AG09319 (cell line): ENCODE results near the gene KRTAP2-1.
"Not testable (repeated sequence)": the region's sequence is repeated elsewhere in the genome, so short reads cannot be mapped to it uniquely, and the experiment has no call there.

Experiments used
- DNase-seq: peaks from one replicate; pipeline ENCODE4 v3.0.0-alpha.2; 2010; ENCODE audit warnings: low read depth; ENCODE audit errors: extremely low read depth
- CTCF ChIP-seq: IDR thresholded peaks from 2 replicates; pipeline ENCODE4 v1.5.1; 2011; ENCODE audit warnings: low read depth, mild to moderate bottlenecking, inconsistent platforms, low read length, moderate library complexity

KRTAP2-1 gene

GRCh38 chr17:41046735-41047465 is at the start of gene KRTAP2-1:
TSS of gene KRTAP2-1 (minus strand) at chr17:41047316. CDS start at chr17:41047267, 49 bp downstream.
- not testable (repeated sequence) for DNase-seq

DNA sequence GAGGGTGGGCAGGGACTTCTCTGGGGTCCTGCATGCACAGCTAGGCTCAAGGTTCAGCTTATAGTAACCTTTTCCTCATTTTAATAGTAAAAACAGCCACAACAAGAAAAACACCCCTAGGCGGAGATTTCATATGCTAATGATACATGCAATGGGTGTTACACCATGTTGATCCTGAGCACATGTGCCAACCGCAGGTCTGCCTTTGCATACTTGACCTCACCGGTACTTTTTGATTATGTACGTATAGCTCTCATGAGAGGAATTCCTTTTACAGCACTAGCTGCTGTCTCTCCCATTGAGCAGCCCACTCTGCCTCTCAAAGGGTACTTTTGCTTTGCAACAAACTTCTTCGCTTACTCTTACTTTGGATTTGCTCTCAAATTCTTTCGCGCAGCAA is 48.9 kb upstream of the KRTAP2-1 start:
- no peak for DNase-seq
- TF ChIP-seq CTCF, result no peak

DNA sequence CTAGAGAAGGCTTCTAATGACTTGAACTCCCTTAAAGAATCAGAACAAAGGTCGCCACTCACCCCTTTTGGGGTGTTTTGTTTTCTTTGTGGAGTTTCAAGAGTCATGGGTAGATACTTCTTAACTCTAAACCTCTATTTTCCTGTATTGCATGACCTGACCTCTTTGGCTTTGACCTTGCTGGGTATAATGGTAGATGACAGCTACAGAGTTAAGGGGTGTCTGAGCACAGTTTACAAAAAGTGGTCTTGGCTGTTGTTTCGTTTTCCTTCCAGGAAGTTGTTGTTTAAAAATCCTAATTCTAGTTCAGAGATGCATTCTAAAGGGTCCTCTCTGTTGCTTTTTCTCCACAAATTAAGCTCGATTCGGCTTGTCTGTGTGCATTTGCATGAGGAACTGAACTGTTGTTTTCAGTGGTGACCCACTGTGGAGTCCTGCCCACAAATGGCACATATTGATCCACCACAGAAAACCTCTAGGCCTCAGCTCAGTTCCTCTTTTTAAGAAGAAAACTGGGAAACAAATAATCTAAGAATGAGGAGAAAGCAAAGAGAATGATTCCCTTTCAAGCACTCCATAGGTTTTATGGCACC is 41.7 kb upstream of the KRTAP2-1 start:
- DNase-seq, result not testable (repeated sequence)

GRCh38 chr17:41084100-41084856 is 37.2 kb upstream of the KRTAP2-1 start, which contains the start of gene KRTAP4-7:
TSS of gene KRTAP4-7 (plus strand) at chr17:41084150. CDS start at chr17:41084207, 57 bp downstream.
- DNase-seq, result not testable (repeated sequence)

- not testable (repeated sequence) for DNase-seq
Measured at GRCh38 chr17:41083427-41083826, 36.3 kb upstream of the KRTAP2-1 start.

DNA sequence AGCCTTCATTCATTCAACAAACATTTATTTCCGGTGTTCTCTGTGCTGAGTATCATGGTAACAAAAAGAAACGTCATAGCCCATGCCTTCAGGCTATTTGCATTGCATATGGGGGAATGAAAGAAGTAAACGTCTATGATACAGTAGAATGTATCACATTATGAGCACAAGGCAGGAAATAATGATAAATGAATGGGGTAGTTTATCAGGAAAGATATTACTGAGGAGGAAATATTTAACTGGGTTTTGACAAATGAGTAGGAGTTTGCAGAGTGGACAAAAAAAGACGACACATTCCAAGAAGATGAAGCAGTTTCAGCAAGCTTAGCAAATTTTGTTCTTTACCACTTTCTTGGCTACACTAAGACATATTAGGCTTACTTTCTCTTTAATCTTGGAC is 35.5 kb upstream of the KRTAP2-1 start:
- TF ChIP-seq CTCF, result no peak
- DNase-seq, result no peak

- no peak for DNase-seq
- no peak for TF ChIP-seq CTCF
Measured at GRCh38 chr17:41076788-41077187, 29.7 kb upstream of the KRTAP2-1 start.

GRCh38 chr17:41073676-41074075 is 26.6 kb upstream of the KRTAP2-1 start:
- no peak for DNase-seq
- no peak for TF ChIP-seq CTCF

DNA sequence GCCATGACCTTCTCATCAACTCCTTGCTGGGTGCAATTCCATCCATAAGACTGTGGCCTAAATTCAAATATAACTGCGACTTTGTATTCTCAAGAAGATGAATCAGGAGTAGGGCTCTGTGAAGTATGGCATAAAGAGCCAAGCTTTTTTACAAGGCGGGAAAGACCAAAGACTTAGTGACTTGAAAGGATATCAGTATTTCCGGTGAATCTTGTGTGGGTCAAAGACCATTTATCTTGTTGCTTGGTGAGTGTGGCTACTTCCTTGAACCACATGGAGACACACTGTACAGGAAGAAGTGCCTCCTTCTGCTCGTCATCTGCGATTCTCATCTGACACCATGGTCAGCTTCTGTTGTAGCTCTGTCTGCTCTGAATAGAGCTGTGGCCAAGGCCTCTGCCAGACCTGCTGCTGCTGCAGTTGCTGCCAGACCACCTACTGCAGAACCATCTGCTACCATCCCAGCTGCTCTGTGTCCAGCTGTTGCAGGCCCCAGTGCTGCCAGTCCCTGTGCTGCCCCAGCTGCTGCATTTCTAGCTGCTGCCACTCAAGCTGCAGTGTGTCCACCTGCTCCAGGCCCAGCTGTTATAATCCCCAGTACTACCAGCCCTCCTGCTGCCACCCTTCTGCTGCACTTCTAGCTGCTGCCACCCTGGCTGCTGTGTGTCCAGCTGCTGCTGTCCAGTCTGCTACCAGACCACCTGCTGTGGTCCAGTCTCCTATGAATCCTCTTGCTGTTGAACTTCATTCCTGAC is 24.7 kb upstream of the KRTAP2-1 start:
- no peak for DNase-seq
- no peak for TF ChIP-seq CTCF
